Hematopoietic multipotent progenitor cell treated with erythropoietin and hydrocortisone succinate and interleukin-3 and kit ligand, for 17 days (in vitro differentiated cells): ENCODE data around the gene NAA30.

Experiments
- DNase-seq: peaks from one replicate; pipeline ENCODE4 v3.0.0-alpha.2; 2015; ENCODE audit warnings: low spot score

Gene NAA30

DNA sequence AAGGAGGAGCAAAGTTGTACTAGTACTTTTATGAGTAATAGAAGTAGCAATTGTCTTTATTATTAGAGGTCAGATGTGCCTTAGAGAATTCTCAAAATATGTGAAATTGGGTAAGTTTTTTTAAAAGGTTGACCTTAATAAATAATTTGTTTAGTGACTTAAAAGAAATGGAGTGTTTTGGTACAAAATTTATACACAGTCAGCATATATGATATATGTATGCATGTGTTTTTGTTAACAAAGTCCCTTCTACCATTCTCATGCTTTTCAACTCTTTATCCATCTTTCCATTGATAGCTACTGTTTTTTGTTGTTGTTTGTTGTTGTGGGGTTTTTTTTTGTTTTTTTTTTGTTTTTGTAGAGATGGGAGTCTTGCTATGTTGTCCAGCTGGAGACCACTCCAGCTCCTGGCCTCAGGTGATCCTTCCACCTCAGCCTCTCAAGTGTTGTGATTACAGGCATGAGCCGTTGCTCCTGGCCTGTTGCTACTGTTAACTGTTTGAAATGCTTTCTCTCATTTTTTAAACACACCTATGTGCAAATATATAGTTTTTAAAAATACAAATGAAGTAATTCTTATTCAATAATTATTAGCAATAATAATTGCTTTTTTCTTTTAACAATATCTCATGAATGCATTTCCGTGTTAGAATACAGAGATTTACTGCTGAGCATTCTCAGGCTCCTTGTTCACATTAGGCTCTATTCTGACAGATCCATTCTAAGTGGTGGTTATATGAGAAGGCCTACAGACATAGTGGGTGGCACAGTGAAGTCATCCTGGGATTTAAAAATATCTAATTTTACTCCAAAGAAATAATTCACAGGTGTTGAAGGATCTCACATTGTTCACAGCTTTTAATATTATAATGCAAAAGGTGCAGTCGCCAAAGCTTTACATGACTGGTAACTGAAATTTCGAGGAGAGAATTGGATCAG, 10.4 kb downstream of the NAA30 start:
- no peak for DNase-seq

DNA sequence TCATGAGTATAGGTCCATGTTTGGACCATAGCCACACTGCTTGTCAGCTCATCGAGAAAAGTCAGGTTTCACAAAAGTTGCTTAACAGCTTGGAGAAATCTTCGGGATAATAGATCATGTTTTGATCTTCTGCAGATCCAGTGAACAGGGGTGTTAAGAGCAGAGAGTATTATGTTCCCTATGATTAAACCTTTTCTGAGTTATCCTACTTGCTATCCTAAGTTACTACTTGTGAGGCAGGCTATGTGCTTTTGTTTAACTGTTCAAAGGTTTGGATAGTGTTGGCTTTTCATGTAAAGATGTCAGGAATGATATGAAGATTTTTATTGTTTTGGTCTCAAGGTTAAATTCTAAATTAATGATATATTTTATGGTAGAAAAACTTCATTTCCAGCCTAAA, 11.1 kb downstream of the NAA30 start:
- no peak for DNase-seq

DNA sequence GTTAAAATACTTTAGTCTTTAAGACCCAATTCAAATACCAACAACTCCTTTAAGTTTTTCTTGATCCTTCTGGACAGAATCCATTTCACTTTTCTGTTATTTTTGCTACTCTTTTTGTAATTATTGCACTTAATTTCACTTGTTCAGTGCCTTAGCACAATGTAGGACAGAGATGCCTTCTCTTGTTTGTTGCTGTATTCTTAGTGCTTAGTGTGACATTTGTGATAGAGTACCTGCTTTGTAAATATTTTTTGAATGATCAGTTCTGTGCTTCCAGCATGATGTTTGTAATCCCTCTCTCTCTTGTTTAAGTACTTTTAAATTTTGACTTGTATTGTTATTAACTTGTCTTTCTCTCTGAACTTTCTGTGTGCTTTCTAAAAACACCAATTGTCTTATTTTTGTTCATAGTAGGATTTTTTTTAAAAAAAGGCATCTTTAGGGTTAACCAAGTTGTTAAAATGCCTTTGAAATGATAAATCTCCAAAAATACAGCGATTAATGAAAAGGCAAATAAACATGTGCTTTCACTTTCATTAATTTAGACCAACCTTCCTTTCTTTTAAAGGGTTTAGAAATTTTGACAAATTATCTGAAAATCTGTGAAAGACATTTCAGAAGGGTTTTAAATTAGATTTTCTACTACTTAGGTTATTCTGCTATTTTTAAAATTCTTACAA, 11.9 kb downstream of the NAA30 start:
- DNase-seq, result no peak

DNA sequence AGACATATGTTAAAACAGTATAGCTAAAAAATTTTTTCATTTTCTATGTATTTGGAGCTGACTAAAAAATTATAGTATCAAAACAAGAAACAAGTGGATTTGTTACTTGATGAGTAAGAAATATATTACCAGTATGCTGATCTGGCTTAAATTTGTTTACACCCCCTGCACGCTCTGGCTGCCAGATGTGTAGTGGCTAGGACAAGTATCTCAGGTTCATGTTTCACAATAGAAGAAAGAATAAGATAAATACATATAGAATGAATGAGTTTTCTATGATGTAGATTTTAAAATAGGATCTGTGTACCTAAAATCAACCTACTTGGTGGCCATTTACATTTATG, 13.1 kb downstream of the NAA30 start:
- no peak for DNase-seq

DNA sequence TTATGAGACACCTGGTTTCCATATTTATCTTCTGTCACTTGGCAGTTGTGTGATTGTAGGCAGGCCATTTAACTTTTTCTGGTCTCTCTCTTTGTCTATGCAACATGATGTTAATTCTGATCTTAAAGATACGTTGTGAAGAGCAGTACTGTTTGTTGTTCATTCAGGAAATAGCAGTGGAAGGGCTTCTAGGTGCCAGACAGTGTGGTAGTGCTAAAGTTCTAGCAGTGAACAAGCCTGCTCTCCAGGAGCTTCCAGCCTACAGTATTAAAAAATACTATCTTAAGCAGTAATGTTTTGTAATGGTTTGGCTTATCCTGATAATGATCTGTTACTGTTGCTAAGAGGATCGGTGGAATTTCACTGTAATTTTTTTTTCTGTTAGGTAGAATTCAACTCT, 15.2 kb downstream of the NAA30 start:
- no peak for DNase-seq

DNA sequence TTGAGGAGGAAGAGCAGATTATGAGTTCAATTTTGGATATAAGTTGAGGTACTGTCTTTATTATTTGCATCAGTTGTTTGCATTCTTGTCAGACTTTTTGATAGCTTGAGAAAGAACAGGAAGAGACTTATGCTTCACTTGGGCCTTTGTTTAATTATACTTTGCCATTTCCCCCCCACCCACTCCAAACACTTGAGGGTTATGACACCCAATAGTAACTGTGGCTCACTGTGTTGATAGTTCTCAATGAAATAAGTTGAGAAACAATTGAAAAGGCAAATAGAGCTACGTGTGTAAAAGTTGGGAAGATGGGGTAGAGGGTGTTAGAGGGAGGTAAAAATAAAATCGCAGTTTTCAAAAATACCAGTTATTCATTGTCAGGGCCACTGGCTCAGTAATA, 17.7 kb downstream of the NAA30 start:
- DNase-seq, result no peak

DNA sequence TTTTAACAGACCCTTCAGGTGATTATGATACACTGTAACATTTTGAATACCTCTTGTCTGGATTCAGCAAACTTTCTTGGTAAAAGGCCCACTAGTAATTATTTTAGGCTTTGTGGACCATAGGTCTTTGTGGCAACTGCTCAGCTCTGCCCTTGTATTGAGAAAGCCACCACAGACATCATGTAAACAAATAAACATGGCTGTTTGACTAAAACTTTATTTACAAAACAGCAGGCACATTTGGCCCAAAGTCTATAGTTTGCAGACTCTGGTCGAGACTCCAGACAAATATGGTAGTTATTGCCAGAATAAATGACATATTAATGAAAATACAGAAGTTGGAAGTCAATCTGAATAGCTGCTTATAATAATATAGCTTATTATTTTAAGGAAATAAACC, 18.2 kb downstream of the NAA30 start:
- no peak for DNase-seq

DNA sequence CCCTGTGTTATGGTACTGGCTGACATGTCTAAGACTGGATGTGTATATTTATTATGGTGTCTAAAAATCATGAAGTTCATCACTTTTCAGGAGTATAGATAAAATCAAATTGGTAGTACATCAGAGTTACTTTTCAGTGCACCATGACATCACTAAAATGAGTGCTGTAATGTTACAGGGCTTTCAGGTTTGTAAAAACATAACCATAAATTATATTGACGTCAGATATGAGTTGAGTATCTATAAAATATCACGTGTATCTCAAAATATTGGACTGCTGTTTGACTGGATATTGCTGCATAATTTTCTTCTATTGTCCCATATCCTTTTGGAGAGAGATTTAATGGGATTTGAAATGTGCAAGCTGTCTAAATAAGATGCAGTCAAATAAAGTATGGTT, 22.0 kb downstream of the NAA30 start:
- DNase-seq, result no peak

DNA sequence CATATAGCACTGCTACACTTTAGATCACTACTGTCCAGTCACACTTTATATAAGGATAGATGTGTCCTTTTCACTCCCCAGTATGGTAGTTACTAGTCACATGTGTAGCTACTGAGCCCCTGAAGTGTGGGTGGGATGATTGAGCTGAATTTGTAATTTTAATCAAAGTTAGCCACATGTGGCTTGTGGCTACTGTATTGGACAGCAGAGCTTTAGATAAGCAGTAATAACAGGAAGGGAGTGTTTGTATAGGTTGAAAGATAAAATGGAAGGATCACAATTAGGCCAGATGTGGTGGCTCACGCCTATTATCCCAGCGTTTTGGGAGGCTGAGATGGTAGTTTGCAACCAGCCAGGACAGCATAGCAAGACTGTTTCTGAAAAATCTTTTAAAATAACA, 23.5 kb downstream of the NAA30 start:
- DNase-seq, result no peak

DNA sequence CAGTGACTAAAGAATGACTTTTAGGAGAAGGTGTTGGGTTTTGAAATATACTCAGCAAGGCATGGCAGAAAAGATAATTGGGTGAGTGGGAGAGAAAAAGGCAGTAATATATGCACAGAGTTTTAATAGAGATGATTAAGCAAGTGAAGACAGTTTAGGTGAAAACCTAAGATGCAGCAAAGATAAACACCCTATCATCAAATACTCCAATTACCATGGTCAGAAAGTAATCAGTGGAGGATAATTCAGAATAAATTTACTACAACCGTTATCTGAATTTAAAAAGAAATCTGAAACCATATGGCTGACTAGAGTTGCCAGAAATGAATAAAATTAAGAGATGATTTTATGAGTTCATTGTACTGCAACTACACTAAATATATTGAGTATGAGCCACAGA, 26.8 kb downstream of the NAA30 start:
- no peak for DNase-seq

DNA sequence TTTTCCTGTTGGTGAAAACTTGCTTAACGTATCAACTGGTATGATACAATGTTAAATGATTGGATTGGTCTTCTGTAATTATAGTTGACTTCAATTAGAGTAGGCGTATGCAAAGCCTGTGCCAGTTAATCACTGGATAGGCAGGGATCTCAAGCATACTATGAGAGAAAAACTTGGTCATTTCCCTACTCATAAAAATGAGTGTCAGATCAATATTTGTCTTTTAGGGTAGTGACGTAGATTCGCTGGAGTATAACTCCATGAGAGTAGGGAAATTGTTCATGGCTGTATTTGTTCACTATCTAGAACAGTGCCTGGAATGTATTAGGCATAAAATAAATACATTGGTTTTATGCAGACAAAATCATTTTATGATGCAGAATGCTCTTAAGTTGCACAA, 28.6 kb downstream of the NAA30 start:
- DNase-seq, result no peak

DNA sequence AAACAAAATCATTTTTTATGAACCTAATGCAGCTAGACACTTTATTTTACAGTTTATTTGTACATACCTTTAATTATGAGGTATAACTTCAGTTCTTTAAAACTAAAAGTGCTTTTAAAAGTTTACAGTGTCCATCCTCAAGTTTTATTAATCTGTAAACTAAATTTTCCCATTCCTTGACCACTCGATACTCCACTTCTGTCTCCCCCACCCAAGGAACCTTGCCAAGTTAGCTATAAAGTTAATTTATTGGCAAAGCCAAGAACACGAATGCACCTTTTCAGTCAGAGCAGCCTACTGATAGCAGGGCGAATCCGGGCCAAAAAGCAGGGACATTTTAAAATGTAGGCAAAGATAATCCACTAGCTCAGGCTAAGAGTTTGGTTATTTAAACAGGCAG, 29.6 kb downstream of the NAA30 start:
- DNase-seq, result no peak

DNA sequence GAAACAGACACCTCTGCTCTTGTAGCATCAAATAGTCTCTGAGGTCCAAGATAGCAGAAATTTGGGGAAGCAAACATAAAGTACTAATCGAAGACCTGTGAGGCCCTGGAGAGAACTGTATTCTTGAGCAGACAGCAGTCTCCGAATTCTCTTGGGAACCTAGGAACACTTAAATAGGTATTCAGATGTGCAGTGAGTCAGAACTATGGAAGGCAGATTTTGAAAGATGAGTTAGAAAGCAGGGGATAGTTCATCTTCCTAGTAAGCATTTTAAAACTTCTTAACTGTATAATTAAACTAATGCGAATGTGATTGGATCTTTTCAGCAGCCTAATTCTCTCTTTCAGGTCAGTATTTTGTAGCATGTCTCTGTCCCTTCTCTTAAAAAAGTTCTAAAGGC, 30.6 kb downstream of the NAA30 start:
- no peak for DNase-seq

DNA sequence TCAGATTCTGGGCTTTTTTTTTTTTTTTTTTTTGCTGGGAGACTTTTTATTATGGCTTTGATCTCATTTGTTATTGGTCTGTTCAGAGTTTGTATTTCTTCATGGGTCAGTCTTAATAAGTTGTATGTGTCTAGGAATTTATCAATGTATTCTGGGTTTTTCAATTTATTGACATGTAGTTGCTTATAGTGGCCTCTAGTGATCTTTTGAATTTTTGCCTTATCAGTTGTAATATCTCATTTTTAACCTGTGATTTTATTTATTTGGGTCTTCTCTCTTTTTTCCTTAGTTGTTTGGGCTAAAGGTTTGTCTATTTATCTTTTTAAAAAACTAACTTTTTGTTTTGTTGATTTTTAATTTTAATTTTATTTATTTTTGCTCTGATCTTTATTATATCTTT, 45.5 kb downstream of the NAA30 start:
- no peak for DNase-seq

DNA sequence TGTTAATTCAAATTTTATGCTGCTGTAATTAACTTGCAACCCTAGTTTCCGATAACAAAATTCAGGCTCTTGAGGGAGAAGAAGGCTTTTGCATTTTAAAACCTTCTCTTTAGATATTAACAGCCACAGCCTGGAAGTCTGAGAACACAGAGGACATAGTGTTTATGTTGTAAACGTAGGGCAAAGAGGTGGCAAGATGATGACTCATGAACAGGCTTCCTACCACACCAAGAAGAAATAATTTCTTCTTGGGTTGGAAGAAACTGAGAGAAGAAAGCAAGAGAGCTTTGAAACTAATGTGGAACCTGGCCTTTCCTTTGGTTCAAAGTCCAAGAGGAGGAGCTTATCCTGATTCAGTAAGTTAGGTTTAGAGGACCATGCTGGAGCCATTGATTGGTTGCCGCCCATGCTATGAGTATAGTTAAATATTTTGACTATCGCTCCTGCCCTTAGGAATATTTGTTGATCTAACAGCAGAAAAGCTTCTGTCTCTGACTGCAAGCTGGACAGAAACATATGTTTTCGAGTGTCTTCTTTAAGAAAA, 71.5 kb downstream of the NAA30 start:
- DNase-seq, result no peak

DNA sequence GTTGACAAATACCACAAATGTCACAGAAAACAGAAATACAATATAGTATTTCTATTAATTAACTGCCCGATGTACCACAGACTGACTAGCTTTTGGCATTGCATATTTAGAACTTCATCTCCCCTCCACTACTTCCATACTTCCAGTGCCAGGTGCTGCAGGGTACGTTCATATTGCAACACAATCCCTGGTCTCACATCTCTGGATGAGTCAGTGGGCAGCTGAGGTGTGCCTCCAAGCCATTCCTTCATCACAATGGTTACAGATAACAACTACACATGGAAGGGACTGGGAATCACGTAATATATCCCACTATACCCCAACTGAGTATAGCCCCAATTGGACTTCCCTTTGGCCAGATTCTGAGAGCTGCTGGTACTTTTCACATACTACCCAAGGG, 72.2 kb downstream of the NAA30 start:
- no peak for DNase-seq

DNA sequence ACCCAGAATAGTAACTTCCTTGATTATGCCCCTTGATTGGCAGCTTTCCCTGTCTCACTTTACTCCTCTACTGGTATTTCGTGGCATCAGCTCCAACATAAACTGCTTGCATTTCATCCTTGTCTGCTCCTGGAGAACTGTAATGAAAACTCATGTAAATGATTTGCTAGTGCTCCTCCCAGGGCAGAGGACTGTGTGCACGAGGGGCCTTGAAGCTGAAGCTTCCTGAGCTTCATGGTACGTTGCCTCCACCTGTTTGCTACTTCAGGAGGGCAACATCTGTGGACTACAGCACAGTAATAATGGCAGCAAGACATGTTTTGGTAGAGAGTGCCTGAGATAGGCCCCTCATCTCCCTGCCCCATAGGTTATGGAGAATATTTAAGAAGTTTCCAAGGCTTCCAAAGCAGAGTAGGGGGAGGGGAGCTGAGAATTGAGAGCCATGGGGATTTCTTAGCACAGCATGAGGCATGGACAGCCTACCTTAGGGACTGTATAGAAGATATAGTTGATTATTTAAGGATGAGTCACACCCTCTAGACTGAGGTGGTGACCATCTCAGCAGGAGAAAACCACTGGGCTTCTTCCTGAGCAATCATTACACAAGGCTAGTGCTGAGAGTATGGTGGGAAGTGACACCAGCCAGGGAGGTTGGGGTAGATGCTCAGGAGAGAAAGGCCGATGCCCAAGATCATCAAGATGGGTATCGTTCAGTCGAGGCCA, 73.8 kb downstream of the NAA30 start:
- DNase-seq, result no peak
